Ovary (tissue), 9 donors: ENCODE data around the gene SETBP1. TPM values are rescaled to one million over a fixed set of nuclear protein-coding genes. Genes with fewer than 3 reads are reported as not detected.

ENCODE experiments used
- DNase-seq, 5 donors: peaks; one replicate each; pipeline ENCODE4 v3.0.0-alpha.2; 2019 to 2020
- H3K27ac ChIP-seq, 2 donors: fragments of 200-600 bp; one replicate each; pipeline versions ENCODE4 v1.5.1 to v1.8.0; 2019 to 2022
- H3K27me3 ChIP-seq: fragments of 200-600 bp; one replicate; pipeline ENCODE4 v1.8.0; 2022
- H3K36me3 ChIP-seq: fragments of 200-600 bp; sonication (generic); one replicate; pipeline ENCODE4 v1.5.1; 2019
- H3K4me1 ChIP-seq: one replicate; pipeline ENCODE4 v1.8.1; 2013; ENCODE audit warnings: mild to moderate bottlenecking, moderate library complexity; ENCODE audit not compliant: insufficient read depth
- H3K4me3 ChIP-seq: fragments of 200-600 bp; sonication (generic); one replicate; pipeline ENCODE4 v1.5.1; 2017
- H3K9me3 ChIP-seq, 2 donors: fragments of 200-600 bp in 1 of 2; sonication (generic) in 1 of 2; one replicate each; pipeline versions ENCODE4 v1.5.1 to v1.8.1; 2013 to 2019; ENCODE audit warnings: mild to moderate bottlenecking in 1 of 2, moderate library complexity in 1 of 2
- CTCF ChIP-seq, 3 donors: fragments of 450-650 bp in 2 of 3; fragments of 200-600 bp in 1 of 3; IDR thresholded peaks; one replicate each; pipeline versions ENCODE4 v1.5.1 to v1.8.0; 2016 to 2022; ENCODE audit warnings: antibody characterized with exemption in 3 of 3, mild to moderate bottlenecking in 1 of 3
- EP300 ChIP-seq: sonication (generic); formaldehyde crosslinking; IDR thresholded peaks from one replicate; pipeline ENCODE4 v1.6.1; 2017; ENCODE audit warnings: antibody characterized with exemption
- POLR2A ChIP-seq: fragments of 450-650 bp; IDR thresholded peaks from one replicate; pipeline ENCODE4 v1.6.1; 2017; ENCODE audit warnings: antibody characterized with exemption, mild to moderate bottlenecking, moderate library complexity
- WGBS, 3 donors: extraction: QIAGEN DNeasy Blood & Tissue Kit in 1 of 3; methylation state at CpG; one replicate each; pipeline versions ENCODE4 v1.1.5 to v1.1.7; 2013 to 2017; 5-methylcytosine and 5-hydroxymethylcytosine counted together
- intact Hi-C, 4 donors: fragments of 100-400 bp; cut with DNase I; formaldehyde crosslinking; loops; one replicate each; pipeline versions ENCODE4 v1.11.0 to v1.15.1; 2022 to 2023
- polyA plus RNA-seq, 2 donors: library from polyadenylated mRNA; stranded (reverse); fragments of 200-250 nt in 1 of 2; fragments of 350-450 nt in 1 of 2; fragmentation: Illumina TruSeq in 1 of 2; extraction: RNeasy Lipid Tissue Mini Kit (QIAGEN cat#74804) in 1 of 2; gene quantifications; one replicate each; pipeline ENCODE4 v1.2.3, GENCODE V29; 2013 to 2014
- total RNA-seq, 7 donors: library from RNA; depleted of rRNA in 2 of 7; stranded (reverse); fragments of >200 nt in 2 of 7; fragmentation: NEBNext Ultra II Directional in 3 of 7; extraction: Animal tissue kit (Norgen Biotek cat#: 25700) in 3 of 7; gene quantifications; one replicate each; pipeline versions ENCODE4 v1.1.0 to v1.2.4, GENCODE V29; 2016 to 2023
- donor health status: DM: no; HTN: no; CAD: no; lungs with moderate emphysema.
- donor health status: DM: no; HTN: no; CAD: no.
- donor health status: Bipolar disorder and iron deficiency.
- donor health status: DM: yes; HTN: yes; CAD: no.
- donor health status: DM: no; HTN: no; CAD: no.
- donor health status: DM: yes; HTN: yes; CAD: no.

The SETBP1 gene
- total and polyA plus RNA-seq, 9 donors: 7.8 to 53.7 (median 28.4) TPM

- no peak for DNase-seq
- TF ChIP-seq POLR2A (no peak), EP300 (no peak), CTCF (IDR thresholded peaks at IDR 0.05) (no peak)
- intact Hi-C loops: no loop called here
- Histone ChIP-seq H3K9me3 (no peaks in the 10 kb centered on the region), H3K4me3 (no peak overlapping the region), H3K27ac (no peak overlapping the region), H3K27me3 (no peaks in the 10 kb centered on the region), H3K36me3 (no peaks in the 10 kb centered on the region), H3K4me1 (peaks cover 11% of the 10 kb centered on the region)
- WGBS, 3 donors: 95 to 99% (median 96%) methylated on average over 2 of the region's 2 CpGs
Observed at GRCh38 chr18:44857081-44857480, 176.4 kb downstream of the SETBP1 start.

- H3K4me3 ChIP-seq: no peak overlapping the region
- no peaks in the 10 kb centered on the region for H3K27me3 ChIP-seq
- intact Hi-C loops: no loop called here
- DNase-seq: no peak
- H3K9me3 ChIP-seq: no peaks in the 10 kb centered on the region
- WGBS, 3 donors: 83 to 89% (median 84%) methylated on average over 5 of the region's 5 CpGs
- TF ChIP-seq POLR2A (no peak), CTCF (IDR thresholded peaks at IDR 0.05) (no peak), EP300 (no peak)
- no peak overlapping the region for H3K27ac ChIP-seq
- no peaks in the 10 kb centered on the region for H3K36me3 ChIP-seq
- peaks cover 6% of the 10 kb centered on the region for H3K4me1 ChIP-seq
Observed at GRCh38 chr18:44857744-44858491, 177.2 kb downstream of the SETBP1 start.

GRCh38 chr18:44859263-44859662 lies 178.6 kb downstream of the SETBP1 start:
- no peak overlapping the region for H3K4me3 ChIP-seq
- intact Hi-C loops: no loop called here
- TF ChIP-seq CTCF (IDR thresholded peaks at IDR 0.05) (no peak), POLR2A (no peak), EP300 (no peak)
- no peak for DNase-seq
- no peaks in the 10 kb centered on the region for H3K9me3 ChIP-seq
- H3K4me1 ChIP-seq: peaks cover 3% of the 10 kb centered on the region
- no peaks in the 10 kb centered on the region for H3K36me3 ChIP-seq
- H3K27ac ChIP-seq: no peak overlapping the region
- H3K27me3 ChIP-seq: no peaks in the 10 kb centered on the region

DNA sequence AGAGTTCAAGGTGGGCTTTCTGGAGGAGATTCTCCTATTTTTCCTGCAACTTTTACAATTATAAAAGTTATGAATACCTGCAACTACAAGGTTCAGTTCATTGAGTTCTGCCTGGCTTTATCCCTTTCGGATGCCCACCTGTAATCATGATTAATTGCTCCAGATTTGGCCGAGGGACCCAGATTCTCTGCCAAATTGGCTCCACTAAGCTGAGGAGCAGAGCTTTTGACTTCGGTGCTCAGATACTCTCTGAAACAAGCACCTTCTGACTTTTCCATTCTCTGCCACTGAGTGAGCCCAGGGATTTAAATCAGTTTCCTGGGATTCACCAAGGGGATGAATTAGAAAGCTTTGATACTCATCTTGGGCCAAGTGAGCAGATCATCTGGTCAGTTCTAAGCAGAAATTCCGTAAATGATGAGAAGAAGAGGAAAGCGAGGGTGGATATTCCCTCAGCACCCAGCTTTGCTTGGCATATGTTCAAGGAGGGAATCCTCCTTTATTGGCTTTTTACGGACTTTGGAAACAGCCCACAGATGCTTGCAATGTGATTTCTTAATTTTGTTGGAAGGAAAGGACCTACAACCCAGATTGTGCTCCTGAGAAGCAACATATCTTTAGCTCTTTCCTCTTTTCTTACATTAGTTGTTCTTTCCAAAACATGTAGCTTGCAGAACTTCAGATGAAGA lies 179.2 kb downstream of the SETBP1 start:
- Histone ChIP-seq H3K36me3 (no peaks in the 10 kb centered on the region), H3K4me1 (peaks cover 3% of the 10 kb centered on the region), H3K27me3 (no peaks in the 10 kb centered on the region), H3K4me3 (no peak overlapping the region), H3K27ac (no peak overlapping the region), H3K9me3 (no peaks in the 10 kb centered on the region)
- DNase-seq: no peak
- intact Hi-C loops: no loop called here
- 33 to 50% (median 46%) methylated on average over 6 of the region's 6 CpGs for WGBS, 3 donors
- TF ChIP-seq EP300: no peak
- no peak for TF ChIP-seq POLR2A
- TF ChIP-seq CTCF (IDR thresholded peaks at IDR 0.05): no peak
